ENCODE results near the gene P2RX6.

Gene P2RX6

DNA sequence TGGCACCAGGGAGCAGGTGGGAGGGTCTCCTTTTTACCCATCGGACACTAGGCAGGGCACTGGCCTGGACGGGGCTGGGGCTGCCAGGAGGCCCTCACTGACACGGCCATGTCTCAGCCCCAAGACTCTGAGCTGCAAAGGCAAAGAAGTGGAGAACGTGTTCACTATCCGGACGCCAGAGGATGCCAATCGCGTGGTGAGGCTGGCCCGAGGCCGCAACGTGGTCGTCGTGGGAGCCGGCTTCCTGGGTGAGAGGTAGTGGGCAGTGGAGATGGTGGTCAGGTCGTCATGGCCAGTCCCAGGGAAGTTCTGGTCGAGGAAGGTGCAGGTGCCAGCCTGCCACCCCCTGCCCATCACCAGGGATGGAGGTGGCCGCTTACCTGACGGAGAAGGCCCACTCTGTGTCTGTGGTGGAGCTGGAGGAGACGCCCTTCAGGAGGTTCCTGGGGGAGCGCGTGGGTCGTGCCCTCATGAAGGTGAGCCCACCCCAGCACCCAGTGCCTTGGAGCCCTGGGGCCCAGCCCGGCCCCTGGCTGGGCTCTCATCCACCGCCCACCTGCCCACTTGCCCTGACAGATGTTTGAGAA lies 38.6 kb upstream of the P2RX6 start:
- DNase-seq (ENCODE audit: extremely low read depth, low read depth) = no peak
- no peak overlapping the region for H3K4me3 ChIP-seq (replicated peaks; ENCODE audit: low read depth, low read length)
- TF ChIP-seq, protein P1, sequence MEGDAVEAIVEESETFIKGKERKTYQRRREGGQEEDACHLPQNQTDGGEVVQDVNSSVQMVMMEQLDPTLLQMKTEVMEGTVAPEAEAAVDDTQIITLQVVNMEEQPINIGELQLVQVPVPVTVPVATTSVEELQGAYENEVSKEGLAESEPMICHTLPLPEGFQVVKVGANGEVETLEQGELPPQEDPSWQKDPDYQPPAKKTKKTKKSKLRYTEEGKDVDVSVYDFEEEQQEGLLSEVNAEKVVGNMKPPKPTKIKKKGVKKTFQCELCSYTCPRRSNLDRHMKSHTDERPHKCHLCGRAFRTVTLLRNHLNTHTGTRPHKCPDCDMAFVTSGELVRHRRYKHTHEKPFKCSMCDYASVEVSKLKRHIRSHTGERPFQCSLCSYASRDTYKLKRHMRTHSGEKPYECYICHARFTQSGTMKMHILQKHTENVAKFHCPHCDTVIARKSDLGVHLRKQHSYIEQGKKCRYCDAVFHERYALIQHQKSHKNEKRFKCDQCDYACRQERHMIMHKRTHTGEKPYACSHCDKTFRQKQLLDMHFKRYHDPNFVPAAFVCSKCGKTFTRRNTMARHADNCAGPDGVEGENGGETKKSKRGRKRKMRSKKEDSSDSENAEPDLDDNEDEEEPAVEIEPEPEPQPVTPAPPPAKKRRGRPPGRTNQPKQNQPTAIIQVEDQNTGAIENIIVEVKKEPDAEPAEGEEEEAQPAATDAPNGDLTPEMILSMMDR (IDR thresholded peaks at IDR 0.05; ENCODE audit: low read depth, low read length, missing control alignments) = no peak

DNA sequence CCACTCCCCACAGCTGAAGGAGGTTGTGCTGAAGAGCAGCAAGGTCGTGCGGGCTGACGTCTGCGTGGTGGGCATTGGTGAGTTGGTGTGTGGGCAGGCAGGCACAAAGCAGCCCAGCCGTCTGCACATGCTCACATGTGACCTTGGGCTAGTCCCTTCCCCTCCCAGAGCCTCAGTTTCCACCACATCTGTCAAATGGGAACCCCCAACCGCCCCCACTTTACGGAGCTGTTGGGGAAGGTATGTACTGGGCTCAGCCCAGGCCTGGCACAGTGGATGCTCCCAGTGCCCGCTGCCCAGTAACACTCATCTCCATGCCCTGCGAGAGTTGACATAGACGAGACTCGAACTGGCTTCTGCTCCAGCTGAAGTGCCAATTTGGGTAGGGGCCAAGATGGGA lies 37.9 kb upstream of the P2RX6 start:
- no peak overlapping the region for H3K4me3 ChIP-seq (replicated peaks; ENCODE audit: low read depth, low read length)
- DNase-seq (ENCODE audit: extremely low read depth, low read depth) = no peak
- TF ChIP-seq, protein P1 (IDR thresholded peaks at IDR 0.05; ENCODE audit: low read depth, low read length, missing control alignments) = no peak

DNA sequence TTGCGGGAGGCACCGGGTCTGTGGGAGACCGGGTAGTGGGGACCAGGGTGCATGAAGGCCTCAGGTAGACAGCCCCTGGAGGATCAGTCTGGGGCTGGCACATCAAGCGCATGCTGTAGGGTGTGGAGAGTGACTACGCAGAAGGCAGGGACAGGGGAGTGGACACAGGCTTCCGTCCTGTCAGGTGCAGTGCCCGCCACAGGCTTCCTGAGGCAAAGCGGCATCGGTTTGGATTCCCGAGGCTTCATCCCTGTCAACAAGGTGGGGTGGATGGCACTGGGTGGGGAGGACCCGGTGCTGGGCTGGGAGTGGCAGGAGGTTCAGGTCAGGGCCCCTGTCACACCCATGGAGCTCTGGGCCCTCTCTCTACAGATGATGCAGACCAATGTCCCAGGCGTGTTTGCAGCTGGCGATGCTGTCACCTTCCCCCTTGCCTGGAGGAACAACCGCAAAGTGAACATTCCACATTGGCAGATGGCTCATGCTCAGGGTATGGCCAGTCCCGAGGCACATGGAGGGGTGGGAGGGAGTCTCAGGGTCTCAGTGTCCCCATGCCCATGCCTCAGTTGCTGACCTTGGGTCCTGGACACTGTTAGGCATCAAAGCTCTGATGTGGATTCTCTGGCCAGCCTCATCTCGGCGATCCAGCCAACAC lies 37.3 kb upstream of the P2RX6 start:
- TF ChIP-seq, protein P1 (IDR thresholded peaks at IDR 0.05; ENCODE audit: low read depth, low read length, missing control alignments) = no peak
- no peak for DNase-seq (ENCODE audit: extremely low read depth, low read depth)
- H3K4me3 ChIP-seq (replicated peaks; ENCODE audit: low read depth, low read length) = no peak overlapping the region

DNA sequence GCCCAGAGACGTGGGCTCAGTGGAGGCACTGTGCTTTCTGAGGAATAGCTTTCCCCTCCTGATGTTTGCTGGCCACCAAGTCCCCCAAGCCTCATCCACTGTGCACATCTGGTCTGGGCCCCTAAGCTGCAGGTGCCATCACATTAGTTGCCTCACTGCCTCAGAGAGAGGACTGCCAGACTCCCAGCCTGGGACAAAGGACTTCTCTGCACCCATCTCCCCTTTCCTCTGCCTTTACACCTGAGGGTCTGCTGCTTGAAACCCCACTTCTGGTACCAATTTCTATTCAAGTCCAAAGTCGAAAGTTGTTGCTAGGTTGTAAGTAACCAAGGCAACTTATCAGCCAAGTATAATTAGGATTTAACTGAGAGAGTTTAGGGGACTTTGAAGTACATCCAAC lies 36.5 kb upstream of the P2RX6 start:
- DNase-seq (ENCODE audit: extremely low read depth, low read depth) = no peak
- TF ChIP-seq, protein P1 (IDR thresholded peaks at IDR 0.05; ENCODE audit: low read depth, low read length, missing control alignments) = no peak
- H3K4me3 ChIP-seq (replicated peaks; ENCODE audit: low read depth, low read length) = no peak overlapping the region

DNA sequence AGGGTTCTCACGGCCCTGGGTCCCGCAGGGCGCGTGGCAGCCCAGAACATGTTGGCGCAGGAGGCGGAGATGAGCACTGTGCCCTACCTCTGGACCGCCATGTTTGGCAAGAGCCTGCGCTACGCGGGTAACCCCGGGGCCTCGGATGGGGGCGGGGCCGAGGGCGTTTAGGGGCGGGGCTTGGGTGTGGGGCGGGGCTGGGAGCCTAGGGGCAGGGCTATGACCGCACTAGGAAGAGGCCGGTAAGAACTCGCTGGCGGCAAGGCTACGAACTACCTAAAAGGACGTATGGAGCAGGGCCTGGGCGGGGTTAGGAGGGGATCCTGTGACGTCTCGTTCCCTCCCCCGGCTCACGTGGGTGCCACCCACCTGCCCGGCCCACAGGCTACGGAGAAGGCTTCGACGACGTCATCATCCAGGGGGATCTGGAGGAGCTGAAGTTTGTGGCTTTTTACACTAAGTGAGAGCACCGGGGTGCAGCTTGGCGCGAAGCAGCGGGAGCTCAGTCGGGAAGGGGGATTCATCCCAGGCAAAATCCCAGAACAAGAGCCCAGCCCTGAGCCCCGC lies 35.6 kb upstream of the P2RX6 start:
- TF ChIP-seq, protein P1 (IDR thresholded peaks at IDR 0.05; ENCODE audit: low read depth, low read length, missing control alignments) = no peak
- DNase-seq (ENCODE audit: extremely low read depth, low read depth) = no peak
- H3K4me3 ChIP-seq (replicated peaks; ENCODE audit: low read depth, low read length) = no peak overlapping the region

DNA sequence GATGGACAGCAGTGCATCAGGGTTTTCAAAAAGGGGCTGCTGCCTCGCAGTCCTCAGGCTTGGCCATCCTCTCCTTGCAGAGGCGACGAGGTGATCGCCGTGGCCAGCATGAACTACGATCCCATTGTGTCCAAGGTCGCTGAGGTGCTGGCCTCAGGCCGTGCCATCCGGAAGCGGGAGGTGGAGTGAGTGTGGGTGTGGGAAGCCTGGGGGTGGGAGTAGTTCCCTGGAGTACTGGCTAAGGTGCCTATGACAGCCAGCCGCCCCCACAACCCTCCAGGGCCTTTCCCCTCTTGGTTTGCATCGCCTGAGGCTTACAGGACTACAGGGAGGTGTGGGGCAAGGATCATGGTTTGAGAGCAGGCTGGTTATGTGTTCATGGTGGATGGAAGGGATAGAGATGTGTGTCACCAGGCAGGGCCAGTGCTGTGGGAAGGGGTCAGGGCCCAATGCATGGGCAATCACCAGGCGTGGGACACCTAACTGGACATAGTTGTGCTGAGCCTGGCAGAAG lies 35.0 kb upstream of the P2RX6 start:
- H3K4me3 ChIP-seq (replicated peaks; ENCODE audit: low read depth, low read length) = no peak overlapping the region
- TF ChIP-seq, protein P1 (IDR thresholded peaks at IDR 0.05; ENCODE audit: low read depth, low read length, missing control alignments) = no peak
- DNase-seq (ENCODE audit: extremely low read depth, low read depth) = no peak
